ENCODE data around the gene ZBED4.

Gene ZBED4

DNA sequence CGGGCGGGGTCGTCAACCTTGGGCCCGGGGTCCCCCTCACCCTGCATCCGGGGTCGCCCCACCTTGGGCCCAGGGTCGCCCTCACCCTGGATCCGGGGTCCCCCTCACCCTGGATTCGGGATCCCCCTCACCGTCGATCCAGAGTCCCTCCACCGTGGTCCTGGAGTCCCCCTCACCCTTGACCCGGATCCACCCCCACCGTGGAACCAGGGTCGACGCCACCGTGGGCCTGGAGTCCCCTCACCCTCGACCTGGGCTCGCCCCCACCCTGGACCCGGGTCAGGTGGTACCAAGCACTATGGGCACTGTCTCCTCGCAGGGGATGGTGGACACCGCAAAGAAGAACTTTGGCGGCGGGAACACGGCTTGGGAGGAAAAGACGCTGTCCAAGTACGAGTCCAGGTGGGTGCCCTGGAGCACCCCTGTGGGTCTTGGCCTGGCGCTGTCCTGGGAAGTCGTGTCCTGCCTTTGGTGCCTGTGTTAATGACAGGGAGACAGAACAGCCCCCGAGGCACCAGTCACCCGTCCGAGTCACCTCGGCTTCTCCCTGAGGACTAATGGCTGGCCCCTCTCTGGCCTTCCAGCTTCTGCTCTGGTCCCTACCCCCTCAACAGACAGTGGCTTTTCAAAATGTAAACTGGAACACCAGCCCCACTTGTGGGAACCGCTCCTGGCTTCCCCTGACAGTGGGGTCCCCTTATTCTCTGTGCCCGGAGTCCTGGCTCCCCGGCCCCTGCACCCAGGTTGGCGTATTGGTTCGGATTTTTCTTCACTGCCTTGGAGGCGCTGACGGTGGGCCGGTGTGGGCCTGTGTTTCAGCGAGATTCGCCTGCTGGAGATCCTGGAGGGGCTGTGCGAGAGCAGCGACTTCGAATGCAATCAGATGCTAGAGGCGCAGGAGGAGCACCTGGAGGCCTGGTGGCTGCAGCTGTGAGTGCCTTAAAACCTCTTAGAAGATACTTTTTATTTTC, 65.6 kb downstream of the ZBED4 start:
- DNase-seq (ENCODE audit: low read depth in 2 of 2): no peak

DNA sequence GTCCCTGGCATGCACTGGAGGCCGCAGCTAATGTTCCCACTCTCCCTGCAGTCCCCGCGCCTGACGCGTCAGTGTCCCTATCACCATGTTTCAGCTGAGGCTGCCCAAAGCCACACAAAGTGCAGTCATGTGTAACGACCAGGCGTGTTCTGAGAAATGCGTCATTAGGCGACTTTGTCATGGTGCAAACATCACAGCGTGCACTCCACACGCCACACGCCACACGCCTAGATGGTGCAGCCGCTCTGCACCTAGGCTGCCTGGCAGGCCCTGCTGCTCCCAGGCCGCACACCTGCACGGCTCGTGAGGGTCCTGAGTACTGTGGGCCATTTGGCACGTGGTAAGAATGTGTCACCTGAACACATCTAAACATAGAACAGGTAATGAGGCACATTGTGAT, 67.2 kb downstream of the ZBED4 start:
- no peak for DNase-seq (ENCODE audit: low read depth in 2 of 2)

DNA sequence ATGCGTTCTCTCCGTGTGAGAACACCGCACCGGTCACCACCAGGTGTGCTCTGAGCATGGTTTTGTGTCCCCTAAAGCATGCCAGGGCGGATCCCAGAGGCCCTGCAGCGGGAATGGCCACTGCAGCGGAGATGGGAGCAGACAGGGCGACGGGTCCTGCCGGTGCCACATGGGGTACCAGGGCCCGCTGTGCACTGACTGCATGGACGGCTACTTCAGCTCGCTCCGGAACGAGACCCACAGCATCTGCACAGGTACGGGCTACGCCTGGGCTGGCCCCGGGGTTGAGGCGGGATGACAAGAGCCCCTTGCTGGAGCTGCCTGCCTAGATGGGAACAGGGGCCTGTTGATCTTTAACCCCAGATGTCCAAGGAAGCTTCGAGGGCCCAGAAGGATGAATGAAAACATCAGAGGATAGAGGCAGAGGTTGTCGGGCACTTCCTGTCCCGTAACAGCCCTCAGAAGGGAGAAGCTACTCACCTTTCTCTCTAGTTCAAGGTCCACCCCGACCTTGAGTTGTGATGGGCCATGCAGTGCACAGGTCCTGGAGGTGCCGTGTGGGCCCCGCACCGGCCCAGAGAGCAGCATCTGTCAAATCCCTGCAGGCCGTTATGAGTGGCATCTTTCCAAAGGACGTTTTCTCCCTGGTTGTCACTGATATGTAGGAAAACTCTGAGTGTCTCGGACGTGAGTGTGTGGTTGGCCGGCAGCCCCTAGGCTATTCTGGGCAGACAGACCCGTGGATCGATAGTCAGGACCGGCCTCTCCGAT, 68.0 kb downstream of the ZBED4 start:
- DNase-seq (ENCODE audit: low read depth in 2 of 2): no peak

DNA sequence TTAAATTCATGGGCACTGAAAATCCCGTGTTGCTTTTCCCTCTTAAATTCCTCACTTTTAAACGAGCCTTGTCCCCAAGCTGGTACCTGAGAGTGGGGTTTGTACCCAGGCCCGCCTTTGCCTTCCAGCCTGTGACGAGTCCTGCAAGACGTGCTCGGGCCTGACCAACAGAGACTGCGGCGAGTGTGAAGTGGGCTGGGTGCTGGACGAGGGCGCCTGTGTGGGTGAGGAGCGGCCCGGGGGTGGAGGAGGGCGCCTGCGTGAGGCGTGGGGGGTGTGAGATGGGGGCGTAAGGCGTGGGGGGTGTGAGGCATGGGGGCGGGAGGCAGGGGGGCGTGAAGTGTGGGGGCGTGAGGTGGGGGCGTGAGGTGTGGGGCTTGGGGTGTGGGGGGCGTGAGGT, 68.8 kb downstream of the ZBED4 start:
- no peak for DNase-seq (ENCODE audit: low read depth in 2 of 2)

DNA sequence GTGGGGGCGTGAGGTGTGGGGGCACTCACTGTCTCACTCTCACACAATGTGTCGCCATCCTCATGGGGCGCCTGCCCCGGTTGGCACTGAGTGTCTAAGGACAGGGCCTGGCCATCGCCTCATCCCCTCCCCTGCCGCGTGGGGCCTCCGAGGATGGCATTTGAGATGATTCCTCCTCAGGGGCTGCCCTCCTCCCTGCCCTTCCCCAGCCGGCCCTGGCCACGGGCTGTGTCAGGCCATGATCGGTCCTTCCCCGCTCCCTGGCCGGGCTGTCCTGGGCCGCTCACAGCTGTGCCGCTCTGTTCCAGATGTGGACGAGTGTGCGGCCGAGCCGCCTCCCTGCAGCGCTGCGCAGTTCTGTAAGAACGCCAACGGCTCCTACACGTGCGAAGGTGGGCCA, 69.3 kb downstream of the ZBED4 start:
- no peak for DNase-seq (ENCODE audit: low read depth in 2 of 2)

DNA sequence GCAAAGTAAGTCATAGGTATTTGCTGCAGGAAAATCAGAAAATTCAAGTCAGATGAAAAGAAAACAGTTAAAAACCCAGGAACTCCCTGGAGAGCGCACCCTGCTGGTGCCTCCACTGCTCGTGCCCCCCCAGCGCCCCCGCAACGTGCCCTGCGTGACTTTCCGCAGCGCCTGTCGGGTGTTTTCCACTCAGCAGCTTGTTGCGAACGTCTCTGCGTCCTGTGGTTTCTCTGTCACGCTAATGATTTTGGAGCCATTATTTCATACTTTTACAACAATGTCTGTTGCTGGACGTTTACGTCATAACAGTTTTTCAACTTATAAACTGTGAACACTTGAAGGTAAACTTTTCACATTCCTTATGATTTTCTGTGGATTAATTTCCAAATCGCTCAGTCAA, 69.8 kb downstream of the ZBED4 start:
- DNase-seq (ENCODE audit: low read depth in 2 of 2): no peak

DNA sequence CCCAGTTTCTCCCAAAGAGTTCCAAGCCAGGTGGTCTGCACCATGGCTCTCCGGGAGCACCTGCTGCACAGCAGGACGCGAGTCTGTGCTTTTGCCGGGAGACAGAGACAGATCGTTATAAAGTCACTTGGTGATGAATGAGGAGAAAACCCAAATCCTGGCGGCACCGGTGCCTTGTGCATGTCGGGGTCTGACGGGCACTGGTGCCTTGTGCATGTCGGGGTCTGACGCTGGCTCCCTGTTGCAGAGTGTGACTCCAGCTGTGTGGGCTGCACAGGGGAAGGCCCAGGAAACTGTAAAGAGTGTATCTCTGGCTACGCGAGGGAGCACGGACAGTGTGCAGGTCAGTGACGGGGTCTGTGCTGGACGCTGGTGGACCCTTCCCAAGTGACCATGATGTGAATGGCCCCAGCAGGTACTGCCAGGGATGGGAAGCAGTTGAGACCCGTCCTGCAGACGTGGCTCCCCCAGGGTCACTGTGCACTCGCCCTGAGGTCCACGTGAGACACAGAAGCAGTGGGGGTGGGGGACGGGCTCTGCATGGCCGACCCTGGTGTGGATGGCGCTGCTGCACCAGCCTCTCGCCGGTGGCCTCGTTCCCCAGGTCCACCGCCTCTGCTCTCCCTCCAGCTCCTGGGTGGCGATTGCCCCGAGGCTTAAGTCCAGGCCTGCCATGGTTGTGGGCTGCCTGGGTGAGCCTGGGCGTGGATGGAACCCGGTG, 70.6 kb downstream of the ZBED4 start:
- DNase-seq (ENCODE audit: low read depth in 2 of 2): no peak

DNA sequence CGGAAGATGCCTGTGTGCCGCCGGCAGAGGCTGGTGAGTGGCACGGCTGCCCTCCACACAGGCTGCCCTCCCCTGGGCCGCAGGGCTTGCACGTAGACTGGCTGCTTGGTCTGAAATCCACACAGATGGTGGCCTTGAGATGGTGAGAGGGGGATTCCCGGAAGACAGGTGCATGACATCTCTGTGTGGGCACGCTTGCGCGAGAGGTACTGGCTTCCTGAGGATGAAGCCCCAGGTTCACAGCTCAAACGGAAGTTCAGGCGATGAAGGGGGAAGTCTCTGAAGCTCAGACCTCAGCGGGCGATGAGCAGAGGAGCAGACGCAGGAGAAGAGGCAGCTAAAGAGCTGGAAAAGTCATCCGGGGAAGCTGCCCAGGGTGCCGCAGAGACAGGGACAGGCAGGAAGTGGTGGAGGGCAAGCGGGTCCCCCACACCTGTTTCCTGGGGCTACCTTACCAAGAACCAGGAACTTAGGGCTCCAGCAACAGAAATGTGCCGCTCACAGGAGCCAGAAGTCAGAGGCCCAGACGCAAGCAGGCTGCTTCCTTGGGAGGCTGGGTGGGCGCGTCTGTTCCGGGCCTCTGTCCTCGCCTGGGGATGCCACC, 72.0 kb downstream of the ZBED4 start:
- peak in 1 of 2 donors; percentile 52 for DNase-seq (ENCODE audit: low read depth in 2 of 2)

DNA sequence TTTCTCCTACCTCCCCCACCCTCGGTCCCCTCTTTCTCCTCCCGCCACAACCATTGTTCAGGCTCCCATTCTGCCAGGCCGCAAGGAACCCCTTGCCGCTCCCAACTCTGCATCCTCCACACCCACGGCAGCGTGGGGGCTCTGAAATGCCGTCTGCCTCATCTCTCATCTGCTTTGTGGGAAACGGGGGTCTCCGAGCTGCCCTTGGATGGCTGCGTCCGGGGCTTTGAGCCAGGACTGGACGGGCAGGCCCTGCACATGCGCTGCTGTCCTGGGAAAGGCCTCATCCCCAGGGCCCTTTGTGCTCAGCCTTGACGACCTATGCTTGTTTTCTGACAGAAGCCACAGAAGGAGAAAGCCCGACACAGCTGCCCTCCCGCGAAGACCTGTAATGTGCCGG, 73.3 kb downstream of the ZBED4 start:
- DNase-seq (ENCODE audit: low read depth in 2 of 2): no peak

DNA sequence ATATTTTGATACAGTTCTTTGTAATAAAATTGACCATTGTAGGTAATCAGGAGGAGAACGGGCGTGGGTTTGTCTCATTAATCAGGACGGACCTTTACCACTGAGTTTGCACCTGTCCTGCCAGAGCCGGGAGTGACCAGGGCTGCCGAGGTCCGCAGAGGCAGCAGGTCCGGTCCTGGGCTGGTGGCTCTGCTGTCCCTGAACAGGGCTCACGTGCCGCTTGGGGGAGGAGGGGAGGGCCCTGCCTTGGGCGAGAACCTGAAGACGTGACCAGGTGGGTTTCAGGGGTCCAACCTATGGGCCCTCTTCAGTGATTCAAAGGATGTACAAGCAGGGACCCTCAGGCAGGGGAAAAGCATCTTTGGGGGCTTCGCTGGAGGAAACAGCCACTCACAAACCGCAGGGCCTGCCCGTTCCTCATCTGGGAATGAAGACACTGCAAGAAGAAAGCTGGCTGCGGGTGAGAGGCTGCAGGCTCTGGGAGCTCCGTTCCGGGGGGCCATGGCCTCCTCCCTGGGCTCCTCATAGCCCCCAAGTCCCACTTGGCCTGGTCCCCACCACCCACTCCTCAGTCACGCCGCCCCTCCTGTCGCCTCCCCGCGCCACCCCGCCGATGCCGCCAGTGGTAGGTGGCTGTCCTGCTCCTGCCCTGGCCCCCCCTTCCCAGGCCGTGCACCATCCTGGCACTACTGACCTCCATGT, 74.0 kb downstream of the ZBED4 start:
- no peak for DNase-seq (ENCODE audit: low read depth in 2 of 2)

DNA sequence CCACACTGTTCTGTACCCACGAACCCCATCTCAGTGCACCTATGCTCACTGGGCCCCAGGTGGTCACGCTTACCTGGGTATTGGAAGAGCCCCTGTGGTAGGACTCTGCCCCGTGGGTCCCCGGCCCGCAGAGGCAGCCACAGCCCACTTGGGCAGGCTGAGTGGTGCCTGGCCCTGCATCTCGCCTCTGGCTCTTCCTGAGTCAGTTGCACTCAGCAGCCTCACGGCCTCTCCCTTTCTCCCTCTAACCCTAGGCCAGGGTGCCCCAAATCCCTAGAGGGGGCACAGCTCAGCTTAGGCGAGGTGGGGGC, 74.5 kb downstream of the ZBED4 start:
- no peak for DNase-seq (ENCODE audit: low read depth in 2 of 2)

DNA sequence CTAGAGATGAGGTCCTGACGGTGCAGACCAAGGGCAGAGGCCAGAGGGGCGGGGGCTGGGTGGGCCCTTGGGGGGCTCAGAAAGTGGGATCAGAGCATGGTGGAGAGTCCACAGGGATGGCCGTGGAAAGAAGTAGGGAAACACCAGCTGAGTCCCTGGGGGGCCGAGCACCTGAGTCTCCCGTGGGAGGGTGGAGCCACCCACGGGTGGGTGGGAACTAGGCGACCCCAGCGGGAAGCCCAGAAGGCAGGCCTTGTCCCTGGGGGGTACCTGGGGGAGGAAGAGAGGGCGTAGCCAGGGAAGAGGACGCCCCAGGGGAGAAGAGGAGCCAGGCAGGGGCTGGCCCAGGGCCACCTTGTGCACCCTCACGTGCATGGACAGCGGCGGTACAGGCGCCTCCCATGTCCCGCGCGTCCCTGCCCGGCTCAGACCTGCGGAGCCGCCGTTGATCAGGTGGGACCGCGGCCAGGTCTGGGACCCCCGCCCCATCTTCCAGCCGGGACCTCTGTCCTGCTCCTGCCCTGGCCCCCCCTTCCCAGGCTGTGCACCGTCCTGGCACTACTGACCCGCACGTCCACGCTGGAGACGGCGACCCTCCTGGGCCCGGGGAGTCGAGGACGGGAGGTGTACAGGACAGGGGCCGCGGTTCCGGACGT, 75.0 kb downstream of the ZBED4 start:
- DNase-seq (ENCODE audit: low read depth in 2 of 2): no peak

DNA sequence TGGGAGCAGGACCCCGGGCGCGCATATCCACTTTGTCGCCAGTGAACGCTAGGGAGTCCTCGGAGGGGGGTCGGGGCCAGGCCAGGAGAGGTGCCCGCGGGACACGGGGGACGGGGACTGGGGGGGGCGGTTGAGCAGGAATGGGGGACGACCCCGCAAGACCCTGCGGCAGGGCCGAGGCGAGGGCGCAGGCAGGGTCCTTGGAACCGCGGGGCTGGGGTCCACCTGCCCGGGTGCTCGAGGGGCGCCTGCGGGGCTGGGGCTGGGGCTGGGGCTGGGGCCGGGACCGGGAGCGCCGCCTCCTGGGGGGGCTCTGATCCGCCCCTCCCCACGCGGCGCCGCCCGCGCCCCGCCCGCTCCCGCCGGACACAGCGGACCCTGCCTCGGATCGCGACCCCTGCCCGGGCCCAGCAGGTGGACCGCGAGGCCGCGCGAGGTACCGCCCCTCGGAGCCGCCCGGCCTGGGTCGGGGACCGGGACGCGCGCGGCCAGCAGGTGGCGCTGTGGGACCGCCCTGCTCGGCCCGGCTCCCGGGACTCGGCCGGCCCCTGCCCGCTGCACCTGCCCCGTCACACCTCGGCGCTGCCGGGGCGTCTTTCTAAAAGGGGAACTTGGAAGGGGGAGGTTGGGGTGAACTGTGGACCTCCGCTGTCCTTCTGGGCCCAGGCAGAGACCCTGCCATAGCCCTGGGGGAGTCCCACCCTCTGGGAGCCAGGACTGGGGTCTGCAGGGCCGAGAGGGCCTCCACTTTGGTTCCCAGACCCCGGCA, 75.8 kb downstream of the ZBED4 start:
- peak; percentile 65 to 66 for DNase-seq (ENCODE audit: low read depth in 2 of 2)

DNA sequence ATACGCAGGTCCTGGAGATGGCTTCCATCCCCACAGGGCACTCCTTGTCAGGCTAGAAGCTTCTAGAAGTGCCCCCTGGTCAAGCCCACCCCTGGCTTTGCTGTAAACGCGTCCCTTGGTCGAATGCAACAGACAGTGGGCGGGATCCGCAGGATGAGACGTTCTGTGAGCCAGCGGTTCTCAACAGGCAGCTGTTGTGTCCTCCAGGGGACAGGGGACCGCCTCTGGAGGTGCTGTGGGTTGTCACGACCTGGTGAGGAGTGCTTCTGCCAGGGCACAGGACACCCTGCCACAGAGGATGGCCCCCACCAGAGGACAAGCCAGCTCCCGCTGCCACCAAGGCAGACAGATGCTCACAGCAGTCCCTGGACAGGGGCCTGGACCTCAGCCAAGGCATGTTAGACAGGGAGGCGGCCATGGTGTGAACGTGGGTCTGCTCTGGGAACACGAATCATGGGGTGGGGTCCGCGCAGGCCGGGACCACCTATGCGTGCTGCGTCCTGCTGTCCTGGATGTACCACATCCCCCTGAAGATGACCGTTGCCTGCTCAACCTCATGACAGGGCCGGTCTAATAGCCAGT, 76.4 kb downstream of the ZBED4 start:
- no peak for DNase-seq (ENCODE audit: low read depth in 2 of 2)

DNA sequence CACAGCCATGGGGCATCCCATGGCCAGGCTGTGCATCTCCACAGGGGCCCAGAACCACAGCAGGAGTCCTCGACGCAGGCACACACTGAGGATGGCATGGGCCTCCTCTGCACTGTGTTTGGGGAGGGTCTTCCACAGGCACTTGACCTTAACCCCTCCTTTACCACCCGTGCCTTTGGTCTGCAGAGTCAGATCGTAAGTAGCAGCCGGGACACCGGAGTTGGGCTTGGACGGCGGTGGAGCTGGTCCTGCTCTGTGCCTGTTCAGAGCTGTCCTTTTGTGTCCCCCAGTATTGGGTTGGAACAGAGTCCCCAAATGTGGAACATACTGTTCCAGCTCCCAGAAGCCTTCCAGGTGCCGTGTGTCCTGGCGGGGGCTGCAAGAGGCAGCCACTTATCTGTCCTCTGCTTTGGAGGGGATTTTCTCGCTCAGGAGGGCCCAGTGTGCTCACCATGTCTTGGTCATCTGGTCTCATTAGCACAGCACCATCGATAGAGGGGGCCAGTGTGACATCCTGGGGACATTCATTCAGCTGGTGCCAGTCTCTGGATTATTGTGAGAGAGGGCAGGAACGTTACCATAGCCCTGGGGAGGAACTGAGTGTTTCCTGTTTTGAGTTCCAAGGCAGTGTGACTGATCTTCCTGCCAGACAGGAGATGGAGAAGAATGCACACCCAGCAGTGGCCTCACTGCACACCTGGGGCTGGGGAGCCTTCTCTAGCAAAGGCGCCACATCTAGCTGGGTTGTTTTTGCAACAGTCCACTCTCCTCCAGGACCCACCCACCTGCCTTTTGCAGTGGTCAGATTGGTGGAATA, 77.2 kb downstream of the ZBED4 start:
- DNase-seq (ENCODE audit: low read depth in 2 of 2): no peak

DNA sequence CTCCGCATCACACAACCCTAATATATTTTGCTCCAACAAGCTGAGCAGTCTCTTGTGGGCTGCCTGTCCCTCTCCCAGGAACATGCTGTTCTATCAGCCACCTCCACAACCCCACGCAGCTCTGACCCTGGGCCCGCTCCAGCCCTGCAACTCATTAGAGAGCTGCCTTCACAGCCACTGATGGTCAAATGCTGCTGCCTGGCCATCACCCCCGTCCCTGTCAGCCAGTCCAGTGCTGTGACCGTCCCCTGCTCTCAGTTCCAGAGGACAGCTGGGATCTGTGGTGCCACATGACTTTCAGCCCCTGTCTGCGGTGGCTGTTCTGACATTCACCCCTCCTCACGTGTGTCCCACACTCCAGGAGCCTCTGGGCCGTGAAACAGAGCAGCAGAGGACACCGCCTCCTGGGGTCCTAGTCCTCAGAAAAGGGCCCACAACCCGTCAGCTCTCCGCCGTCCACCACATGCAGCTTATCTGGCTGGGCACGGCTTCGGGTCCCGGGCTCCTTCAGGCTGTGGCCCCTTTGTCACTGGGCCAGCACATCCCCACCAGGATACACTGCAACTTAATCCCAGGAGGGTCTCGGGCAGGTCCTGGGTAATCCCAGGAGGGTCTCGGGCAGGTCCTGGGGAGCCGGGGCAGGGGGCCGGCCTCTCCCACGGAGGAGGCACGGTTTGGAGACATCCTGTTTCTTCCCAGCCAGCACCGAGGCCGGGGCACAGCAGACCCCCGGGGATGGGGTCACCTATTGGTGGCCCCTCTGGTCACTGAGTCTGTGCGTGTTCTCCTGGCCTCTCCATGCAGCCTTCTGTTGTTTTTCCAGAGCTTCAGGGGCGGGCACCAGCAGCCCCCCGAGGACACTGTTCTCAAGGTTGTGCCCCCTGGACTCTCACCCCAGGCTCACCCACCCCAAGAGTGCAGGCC, 79.9 kb downstream of the ZBED4 start:
- no peak for DNase-seq (ENCODE audit: low read depth in 2 of 2)

DNA sequence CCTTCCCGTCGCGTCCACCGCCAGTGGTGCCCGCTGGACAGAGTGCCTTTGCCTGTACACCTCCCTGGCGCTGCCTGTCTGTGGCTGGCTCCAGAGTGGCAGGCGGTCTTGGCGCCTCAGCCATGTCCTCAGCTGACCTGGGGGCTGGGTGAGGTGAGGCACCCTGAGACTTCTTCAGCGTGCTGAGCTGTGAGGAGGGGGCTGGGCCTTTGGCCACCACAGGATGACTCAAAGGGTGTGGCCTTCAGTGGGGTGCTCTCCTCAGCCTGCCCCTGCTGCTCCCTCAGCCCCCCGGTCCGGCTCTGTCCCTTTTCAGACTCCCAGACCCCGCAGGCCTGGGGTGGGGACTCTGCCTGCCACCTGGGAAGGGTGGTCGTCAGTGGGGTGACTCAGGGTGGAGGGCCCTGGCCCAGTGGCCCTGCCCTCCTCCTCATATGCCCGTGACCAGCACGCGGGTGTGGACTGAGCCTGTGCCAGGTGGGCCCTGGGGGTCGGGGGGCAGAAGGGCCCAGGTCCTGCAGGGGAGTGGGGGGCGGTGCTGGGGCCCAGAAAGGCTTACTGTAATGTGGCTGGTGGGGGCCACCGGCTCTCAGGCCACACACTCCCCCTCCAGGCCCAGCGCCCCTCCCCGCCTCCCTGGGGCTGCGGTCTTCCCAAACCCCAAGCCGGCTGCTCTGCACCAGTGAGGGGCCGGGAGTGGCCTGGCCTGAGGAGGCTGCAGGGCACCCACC, 80.7 kb downstream of the ZBED4 start:
- DNase-seq (ENCODE audit: low read depth in 2 of 2): no peak

Measured in stimulated activated CD8-positive, alpha-beta memory T cell treated with anti-CD3 and anti-CD28 coated beads, Interleukin-15, amount 100 ng/mL, for 48 hours (primary cell).